HG03520 (cell line): ENCODE results near the gene MEIS3.

Source experiments
- ATAC-seq: cut with Tn5 transposase; IDR thresholded peaks from one replicate; pipeline ENCODE4 v1.9.1; 2021; ENCODE audit warnings: mild to moderate bottlenecking, moderate library complexity; ENCODE audit not compliant: unreplicated experiment

MEIS3 gene

GRCh38 chr19:47435883-47436417 lies 16.6 kb upstream of the MEIS3 start:
- ATAC-seq, result no peak

GRCh38 chr19:47435196-47435595 lies 15.9 kb upstream of the MEIS3 start:
- no peak for ATAC-seq

- ATAC-seq, result no peak
These were observed 14.8 kb upstream of the MEIS3 start for GRCh38 chr19:47434088-47434487.

GRCh38 chr19:47433121-47433520 lies 13.8 kb upstream of the MEIS3 start:
- no peak for ATAC-seq

GRCh38 chr19:47432499-47432898 lies 13.2 kb upstream of the MEIS3 start:
- no peak for ATAC-seq

- ATAC-seq, result no peak
These were observed 12.8 kb upstream of the MEIS3 start for GRCh38 chr19:47432091-47432490.

- ATAC-seq, result no peak
These were observed 10.9 kb upstream of the MEIS3 start for GRCh38 chr19:47430041-47430802.

GRCh38 chr19:47429140-47429793 lies 9.9 kb upstream of the MEIS3 start:
- no peak for ATAC-seq

GRCh38 chr19:47428177-47428894 lies 9.0 kb upstream of the MEIS3 start:
- ATAC-seq, result peak; percentile 56

GRCh38 chr19:47427241-47428176 lies 8.2 kb upstream of the MEIS3 start:
- no peak for ATAC-seq

GRCh38 chr19:47423203-47423882 lies 4.0 kb upstream of the MEIS3 start:
- ATAC-seq, result no peak

GRCh38 chr19:47422417-47423163 lies 3.3 kb upstream of the MEIS3 start:
- no peak for ATAC-seq

- ATAC-seq, result no peak
These were observed 2.6 kb upstream of the MEIS3 start for GRCh38 chr19:47421844-47422395.

- no peak for ATAC-seq
These were observed 2.0 kb upstream of the MEIS3 start for GRCh38 chr19:47421244-47421786.

- no peak for ATAC-seq
These were observed 462 bp upstream of the MEIS3 start for GRCh38 chr19:47419789-47420188.

GRCh38 chr19:47418692-47419029 lies 666 bp downstream of the MEIS3 start:
- ATAC-seq, result no peak

GRCh38 chr19:47417746-47418691 lies 1.3 kb downstream of the MEIS3 start:
- no peak for ATAC-seq
